Gastrocnemius medialis (tissue), 4 donors: ENCODE data around the gene CDS2.

Experiments
- CTCF ChIP-seq, 5 experiments: fragments of 450-650 bp in 3 of 5; fragments of 200-600 bp in 2 of 5; sonication (generic) in 2 of 5; IDR thresholded peaks in 4 of 5; conservative IDR thresholded peaks in 1 of 5; 1 replicate in 4 of 5; 2 replicates in 1 of 5; pipeline ENCODE4 v1.5.1; 2016 to 2019; ENCODE audit warnings: antibody characterized with exemption in 5 of 5, mild to moderate bottlenecking in 3 of 5, moderate library complexity in 3 of 5
- POLR2A ChIP-seq, 2 donors: fragments of 450-650 bp; IDR thresholded peaks; one replicate each; pipeline ENCODE4 v1.6.1; 2017; ENCODE audit warnings: antibody characterized with exemption in 2 of 2, mild to moderate bottlenecking in 2 of 2, moderate library complexity in 2 of 2

DNA sequence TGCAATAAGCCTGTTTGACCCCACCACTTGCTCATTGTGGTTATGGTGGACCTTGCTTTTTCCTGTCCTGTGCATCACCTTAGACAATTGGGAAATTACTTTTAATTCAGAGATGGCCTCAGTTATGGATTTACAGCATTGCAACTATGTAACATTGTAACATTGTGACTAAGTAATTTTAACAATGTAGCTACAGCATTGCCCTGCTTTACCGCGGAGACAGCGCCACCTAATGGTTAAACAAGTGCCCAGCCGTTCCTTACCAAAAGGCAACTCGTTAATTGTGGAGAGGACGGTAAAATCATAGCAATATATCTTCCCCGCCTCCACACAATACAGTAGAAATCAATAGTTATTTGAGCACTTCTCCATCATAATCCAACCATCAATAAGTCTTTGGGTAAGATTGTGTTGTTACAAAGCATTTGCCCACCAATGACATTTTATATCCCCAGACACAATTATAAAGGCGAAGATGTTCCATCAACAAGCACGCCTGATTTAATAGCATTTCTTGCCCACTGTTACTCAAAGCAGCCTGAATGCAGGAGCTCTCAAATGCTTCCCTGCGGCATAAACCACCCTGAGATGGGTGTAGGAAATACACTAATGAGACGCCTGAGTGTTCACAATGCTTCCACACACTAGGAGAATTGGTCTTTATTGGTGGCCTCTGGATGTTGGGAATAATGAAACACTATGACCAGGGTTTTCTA is 96.3 kb downstream of the CDS2 start:
- TF ChIP-seq CTCF (IDR thresholded peaks at IDR 0.05 in 4 of 5, conservative IDR thresholded peaks at IDR 0.05 in 1 of 5) (peak; percentile 60 to 86 (median 69)), POLR2A (IDR thresholded peaks at IDR 0.05) (no peak)
